ENCODE data around the gene SLK.

- no peak for TF ChIP-seq CTCF (IDR thresholded peaks at IDR 0.05)
- TF ChIP-seq YY1 (IDR thresholded peaks at IDR 0.05; ENCODE audit: low read depth): no peak
- TF ChIP-seq SIN3A (IDR thresholded peaks at IDR 0.05; ENCODE audit: borderline replicate concordance, low read depth, low read length): no peak
- no peak for TF ChIP-seq EP300 (IDR thresholded peaks at IDR 0.05; ENCODE audit: borderline replicate concordance in 1 of 2, low read depth in 1 of 2, low read length in 1 of 2)
- TF ChIP-seq, protein P1, sequence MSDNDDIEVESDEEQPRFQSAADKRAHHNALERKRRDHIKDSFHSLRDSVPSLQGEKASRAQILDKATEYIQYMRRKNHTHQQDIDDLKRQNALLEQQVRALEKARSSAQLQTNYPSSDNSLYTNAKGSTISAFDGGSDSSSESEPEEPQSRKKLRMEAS (IDR thresholded peaks at IDR 0.05; ENCODE audit: low read depth): no peak
- no peak for TF ChIP-seq TAF1 (IDR thresholded peaks at IDR 0.05; ENCODE audit: borderline replicate concordance, low read depth, low read length)
- no peak for TF ChIP-seq POLR2AphosphoS5 (IDR thresholded peaks at IDR 0.05; ENCODE audit: low read depth, low read length)
- no peak for TF ChIP-seq REST (IDR thresholded peaks at IDR 0.05; ENCODE audit: low read depth, low read length)
Measured at GRCh38 chr10:103934308-103934707, 32.6 kb upstream of the SLK start.
